Coronary artery (tissue), 2 donors: ENCODE results near the gene TCHH.

Source experiments
- DNase-seq: peaks from one replicate; pipeline ENCODE4 v3.0.0-alpha.2; 2017; ENCODE audit warnings: low spot score
- H3K27ac ChIP-seq, 2 donors: fragments of 200-600 bp; sonication (generic); one replicate each; pipeline ENCODE4 v1.5.1; 2016 to 2019
- H3K4me3 ChIP-seq: fragments of 200-600 bp; sonication (generic); 2 replicates; pipeline ENCODE4 v1.5.1; 2016; ENCODE audit warnings: mild to moderate bottlenecking, moderate library complexity
- TF ChIP-seq, protein P1 (sequence below): fragments of 200-600 bp; sonication (generic); IDR thresholded peaks from one replicate; pipeline ENCODE4 v1.5.1; 2019; ENCODE audit warnings: antibody characterized with exemption

Gene TCHH

DNA sequence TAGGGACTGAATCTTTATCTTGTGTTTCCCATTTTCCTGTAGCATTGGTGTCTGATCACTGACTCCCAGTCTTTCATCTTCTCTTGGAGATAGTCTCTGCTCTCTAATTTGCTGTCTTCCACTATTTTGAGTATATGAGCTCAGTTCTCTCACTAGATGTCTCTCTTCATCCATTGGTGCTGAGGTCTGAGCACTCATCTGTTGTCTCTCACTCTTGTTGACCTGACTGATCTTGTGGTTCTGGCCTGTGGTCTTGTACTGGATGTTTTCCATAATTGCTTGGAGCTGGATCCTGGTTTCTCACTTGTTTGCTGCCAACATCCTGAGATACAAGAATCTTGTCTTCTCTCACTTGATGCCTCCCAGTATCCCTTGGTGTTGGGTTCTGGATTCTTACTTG, 53.3 kb downstream of the TCHH start:
- no peak for DNase-seq
- no peak overlapping the region for H3K4me3 ChIP-seq
- no peak overlapping the region for H3K27ac ChIP-seq
- TF ChIP-seq, protein P1, sequence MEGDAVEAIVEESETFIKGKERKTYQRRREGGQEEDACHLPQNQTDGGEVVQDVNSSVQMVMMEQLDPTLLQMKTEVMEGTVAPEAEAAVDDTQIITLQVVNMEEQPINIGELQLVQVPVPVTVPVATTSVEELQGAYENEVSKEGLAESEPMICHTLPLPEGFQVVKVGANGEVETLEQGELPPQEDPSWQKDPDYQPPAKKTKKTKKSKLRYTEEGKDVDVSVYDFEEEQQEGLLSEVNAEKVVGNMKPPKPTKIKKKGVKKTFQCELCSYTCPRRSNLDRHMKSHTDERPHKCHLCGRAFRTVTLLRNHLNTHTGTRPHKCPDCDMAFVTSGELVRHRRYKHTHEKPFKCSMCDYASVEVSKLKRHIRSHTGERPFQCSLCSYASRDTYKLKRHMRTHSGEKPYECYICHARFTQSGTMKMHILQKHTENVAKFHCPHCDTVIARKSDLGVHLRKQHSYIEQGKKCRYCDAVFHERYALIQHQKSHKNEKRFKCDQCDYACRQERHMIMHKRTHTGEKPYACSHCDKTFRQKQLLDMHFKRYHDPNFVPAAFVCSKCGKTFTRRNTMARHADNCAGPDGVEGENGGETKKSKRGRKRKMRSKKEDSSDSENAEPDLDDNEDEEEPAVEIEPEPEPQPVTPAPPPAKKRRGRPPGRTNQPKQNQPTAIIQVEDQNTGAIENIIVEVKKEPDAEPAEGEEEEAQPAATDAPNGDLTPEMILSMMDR, result no peak
